Dermis microvascular lymphatic vessel endothelial cell (primary cell): ENCODE data around the gene PPM1L. TPM values are rescaled to one million over a fixed set of nuclear protein-coding genes. Genes with fewer than 3 reads are reported as not detected.
"Not testable (repeated sequence)": the region's sequence is repeated elsewhere in the genome, so short reads cannot be mapped to it uniquely, and the experiment has no call there.

Experiments
- DNase-seq, 2 donors: peaks; one replicate each; pipeline versions ENCODE4 v3.0.0 to v3.0.0-alpha.2; 2010; ENCODE audit warnings: low read depth in 2 of 2
- total RNA-seq: library from RNA; depleted of rRNA; stranded (reverse); fragments of >200 nt; gene quantifications from 2 replicates; pipeline ENCODE4 v1.2.1, GENCODE V29; 2014

The PPM1L gene
- total RNA-seq: 0.51 TPM in 2 replicates

DNA sequence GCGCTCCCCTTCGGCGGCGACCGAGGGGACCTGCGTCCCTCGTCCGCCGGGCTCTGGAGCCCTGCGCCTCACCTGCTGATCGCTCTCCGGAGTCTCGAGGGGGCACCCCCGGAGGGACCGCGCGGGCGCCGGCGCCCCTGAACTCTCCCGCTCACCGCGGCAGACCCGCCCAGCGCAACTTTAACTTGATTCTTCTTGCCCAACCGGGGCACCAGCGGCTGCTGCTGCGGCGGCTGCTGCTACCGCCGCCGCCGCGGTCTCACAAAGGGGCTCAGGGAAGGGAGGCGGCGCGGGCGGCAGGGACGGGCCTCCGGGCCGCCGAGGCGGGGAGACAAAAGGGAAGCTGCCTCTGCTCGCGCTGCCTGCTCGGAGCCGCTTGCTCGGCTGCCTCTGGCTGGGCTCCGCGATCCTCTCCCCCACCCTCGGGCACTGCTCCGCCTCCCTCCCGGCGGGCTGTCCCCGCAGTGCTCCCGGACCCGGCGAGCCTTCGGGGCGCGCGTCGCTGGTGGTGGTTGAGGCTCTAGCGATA is at the start of gene PPM1L:
Gene PPM1L (plus strand): TSS at position 456 of the 529 bp plus-strand sequence.
- DNase-seq: peak in 1 of 2 donors; percentile 41

DNA sequence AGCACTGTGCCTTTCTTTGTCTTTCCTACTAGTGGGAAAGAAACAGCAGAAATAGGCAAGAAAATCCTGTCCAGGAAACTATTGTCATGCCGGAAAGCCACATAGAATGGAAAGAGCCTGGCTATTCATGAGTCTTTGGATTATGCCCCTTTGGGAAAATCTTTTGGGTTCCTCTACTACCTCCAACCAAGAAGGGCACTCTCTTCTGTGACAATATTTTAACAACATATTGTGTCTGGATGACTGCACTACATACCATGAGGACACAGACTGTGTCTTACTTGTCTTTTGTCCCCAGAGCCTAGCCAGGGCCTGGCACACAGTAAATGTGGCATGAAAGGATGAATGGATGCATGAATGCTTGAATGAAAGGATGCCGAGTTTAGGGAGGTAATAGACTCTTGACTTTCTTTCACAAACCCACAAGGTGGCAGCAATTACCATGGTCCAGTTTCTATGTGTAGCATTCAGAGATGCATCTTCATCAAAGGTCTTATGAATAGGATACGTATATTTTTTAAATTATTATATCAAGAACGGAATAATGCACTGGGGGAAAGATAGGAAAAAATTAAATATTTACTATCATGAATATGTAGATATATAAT is 48.7 kb upstream of the PPM1L start:
- peak; percentile 31 to 55 for DNase-seq

DNA sequence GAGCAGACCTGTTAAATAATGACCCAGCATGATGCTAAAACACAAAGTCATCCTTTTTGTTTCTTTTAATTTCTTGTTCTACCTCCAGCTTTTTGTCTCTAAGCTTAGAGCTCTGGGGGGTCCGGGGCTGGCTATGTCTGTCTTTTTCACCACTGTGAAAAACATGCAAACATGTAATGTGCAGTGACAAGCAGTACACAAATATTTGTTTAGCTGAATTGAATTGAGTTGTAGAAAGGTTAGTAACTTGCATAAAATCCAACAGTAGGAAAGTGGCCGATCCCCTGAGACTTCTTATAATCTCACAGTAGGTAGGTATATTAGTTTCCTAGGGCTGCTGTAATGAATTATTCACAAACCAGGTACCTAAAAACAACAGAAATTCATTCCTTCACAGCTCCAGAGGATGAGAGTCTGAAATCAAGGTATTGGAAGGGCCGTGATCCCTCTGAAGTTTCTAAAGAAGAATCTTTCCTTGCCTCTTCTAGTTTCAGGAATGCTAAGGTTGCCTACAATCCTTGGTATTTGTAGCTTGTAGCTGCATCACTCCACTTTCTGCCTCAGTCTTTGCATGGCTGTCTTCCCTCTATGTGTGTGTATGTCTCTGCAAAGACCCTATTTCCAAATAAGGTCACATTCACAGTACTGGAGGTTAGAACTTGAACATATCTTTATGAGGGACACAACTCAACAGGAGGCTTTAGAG is 46.4 kb upstream of the PPM1L start:
- no peak for DNase-seq

DNA sequence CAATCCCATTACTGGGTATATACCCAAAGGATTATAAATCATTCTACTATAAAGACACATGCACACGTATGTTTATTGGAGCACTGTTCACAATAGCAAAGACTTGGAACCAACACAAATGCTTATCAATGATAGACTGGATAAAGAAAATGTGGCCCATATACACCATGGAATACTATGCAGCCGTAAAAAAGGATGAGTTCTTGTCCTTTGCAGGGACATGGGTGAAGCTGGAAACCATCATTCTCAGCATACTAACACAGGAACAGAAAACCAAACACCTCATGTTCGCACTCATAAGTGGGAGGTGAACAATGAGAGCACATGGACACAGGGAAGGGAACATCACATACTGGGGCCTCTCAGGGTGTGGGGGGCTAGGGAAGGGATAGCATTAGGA is 42.9 kb upstream of the PPM1L start:
- DNase-seq: not testable (repeated sequence)

DNA sequence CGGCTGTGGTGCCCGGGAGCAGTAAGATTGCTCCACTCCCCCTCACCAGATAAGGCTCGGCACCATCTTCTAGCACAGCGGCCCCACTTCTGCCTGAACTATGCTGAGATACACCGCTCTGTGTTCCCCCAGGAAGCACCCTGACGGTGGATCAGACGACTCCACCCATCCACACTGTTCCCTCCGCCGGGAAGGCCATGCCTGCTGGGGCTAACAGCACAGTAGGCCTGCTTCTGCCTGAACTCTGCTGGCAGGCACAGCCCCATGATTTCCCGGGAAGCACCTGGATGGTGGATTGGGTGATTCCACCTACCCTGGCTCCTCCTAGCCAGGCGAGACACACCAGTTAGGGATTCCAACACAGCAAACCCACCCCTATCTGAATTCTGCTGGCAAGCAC is 36.3 kb upstream of the PPM1L start:
- no peak for DNase-seq

DNA sequence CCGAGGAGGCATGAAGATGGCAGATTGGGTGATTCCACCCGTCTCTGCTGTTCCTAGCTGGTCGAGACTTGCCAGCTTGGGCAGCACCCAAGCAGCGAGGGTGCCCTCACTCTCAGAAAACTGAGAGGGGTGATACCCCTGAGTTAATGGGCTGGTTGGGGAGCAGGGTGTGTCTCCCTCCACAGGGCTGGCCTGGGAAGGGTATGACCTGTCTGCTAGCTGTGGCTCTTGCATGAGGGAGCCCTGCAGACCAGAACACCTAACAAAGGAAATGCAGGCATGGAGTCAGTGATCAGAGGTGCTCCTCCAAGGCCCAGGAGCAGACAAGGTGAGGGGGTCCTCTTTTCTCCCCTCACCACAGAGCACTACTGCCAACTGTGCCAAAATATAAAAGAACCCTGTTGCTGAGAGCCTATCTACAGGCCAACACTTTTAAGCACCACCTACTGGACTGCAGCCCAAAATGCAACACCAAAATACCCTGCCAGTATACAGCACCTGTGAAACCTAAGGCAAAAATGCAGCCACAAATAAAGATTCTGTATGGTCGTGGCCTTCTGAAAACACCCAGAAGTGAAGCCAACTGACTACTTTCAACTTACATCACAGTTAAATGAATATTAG is 35.8 kb upstream of the PPM1L start:
- DNase-seq: no peak

DNA sequence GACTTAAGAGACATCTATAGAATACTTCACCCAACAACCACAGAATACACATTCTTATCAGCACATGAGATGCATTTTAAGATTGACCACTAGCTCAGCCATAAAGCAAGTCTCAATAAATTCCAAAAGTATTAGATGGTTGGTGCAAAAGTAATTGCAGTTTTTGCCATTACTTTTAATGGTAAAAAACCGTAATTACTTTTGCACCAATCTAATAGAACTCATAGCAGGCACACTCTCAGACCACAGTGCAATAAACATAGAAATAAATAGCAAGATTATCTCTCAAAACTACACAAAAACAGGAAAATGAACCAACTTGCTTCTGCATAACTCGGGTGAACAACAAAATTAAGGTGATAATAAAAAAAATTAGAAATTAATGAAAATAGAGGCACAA is 33.7 kb upstream of the PPM1L start:
- no peak for DNase-seq

DNA sequence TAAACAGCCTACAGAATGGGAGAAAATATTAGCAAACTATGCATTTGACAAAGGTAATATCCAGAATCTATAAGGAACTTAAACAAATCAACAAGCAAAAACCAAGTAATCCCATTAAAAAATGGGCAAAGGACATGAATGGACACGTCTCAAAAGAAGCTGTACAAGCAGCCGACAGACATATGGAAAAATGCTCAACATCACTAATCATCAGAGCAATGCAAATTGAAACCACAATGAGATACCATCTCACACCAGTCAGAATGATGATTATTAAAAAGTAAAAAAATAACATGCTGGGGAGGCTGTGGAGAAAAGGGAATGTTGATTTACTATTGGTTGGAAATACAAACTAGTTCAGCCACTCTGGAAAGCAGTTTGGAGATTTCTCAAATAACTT is 30.7 kb upstream of the PPM1L start:
- DNase-seq: no peak

DNA sequence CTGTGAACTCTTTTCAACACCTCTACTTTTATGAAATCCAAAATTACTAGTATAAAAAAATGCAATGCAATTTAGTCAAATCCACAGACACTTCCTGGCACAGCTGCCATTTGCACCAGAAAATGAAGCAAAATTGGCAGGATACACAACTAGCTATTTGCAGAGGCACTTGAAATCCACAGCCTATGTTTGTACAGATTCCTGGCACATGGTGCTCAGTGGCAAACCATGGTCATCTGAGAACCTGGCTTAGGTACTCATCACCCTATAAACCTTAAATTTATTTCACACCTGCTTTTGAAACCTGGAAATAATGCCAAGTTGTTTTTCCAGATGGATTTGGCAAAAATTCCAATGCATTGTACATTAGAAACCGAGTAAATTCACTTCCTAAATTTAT is 20.2 kb upstream of the PPM1L start:
- no peak for DNase-seq

DNA sequence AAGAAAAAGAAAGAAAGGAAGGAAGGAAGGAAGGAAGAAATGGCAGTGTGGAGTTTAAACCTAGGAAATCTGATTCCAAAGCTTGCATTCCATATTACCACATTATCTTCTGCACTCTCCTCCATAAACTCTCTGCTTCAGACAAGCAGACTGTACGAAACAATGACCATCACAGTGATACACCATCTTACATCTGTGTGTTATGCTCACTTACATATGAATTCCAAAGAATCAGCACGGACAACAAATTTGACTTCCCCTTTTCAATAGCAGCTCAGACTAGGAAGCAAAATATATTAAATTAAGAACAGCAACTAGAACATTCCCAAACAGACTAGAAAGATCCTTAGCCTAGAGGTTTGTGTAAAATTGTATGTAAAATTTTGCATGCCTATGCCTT is 18.0 kb upstream of the PPM1L start:
- no peak for DNase-seq

DNA sequence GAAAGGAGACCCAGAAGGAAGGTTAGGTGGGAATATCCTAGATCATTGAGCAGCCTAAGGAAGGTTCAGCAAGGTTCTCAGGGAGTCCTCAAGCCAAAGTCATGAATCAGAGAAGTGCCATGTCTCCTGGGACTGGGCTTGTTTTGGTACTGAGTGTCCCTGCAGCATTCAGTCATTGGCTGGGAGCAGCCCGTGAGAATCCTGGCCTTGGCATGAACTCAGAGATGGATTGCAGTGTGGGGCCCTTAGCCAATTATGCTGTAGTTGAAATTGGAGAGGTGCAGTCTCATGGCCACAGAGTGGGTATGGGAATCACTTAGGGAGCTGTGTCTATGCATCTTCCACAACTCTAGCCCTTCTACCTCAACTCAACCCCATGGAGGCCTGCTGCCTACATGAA is 17.0 kb upstream of the PPM1L start:
- DNase-seq: no peak

DNA sequence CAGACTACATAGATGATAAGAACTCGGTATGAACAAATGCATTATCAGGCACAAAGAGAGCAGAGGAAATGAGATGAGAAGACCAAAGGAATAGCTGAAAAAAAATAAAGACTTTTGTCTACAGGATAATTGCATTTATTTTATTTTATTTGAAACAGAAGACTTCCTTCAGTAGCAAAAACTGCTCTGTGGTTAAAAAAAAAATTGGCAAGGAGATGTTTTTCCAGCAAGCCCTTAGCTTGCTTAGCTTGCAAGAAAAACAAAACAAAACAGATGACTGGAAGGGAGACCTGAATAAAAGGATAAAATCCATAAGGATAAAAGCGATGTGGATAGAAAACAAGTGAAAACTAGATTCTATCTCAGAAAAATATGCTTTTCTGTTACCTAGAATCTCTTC is 9.1 kb upstream of the PPM1L start:
- no peak for DNase-seq

DNA sequence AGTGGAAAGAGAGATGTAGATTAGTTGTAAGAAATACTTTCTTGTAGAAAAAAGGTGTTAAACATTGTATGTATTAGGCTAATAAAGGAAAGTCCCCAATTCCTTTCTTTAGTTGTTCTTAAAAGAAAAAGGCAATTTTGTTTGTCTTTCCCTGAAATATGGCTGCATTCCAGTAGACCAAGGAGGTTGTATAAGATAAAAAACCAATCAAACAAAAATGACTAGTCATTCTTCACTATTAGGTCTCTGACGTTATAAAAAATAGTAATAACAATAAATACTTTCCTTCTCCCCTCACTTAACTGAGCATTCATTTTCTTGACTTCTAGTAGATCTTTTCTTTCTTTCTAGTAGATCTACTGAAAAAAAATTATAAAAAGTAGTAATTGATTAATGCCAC is 8.6 kb upstream of the PPM1L start:
- no peak for DNase-seq

DNA sequence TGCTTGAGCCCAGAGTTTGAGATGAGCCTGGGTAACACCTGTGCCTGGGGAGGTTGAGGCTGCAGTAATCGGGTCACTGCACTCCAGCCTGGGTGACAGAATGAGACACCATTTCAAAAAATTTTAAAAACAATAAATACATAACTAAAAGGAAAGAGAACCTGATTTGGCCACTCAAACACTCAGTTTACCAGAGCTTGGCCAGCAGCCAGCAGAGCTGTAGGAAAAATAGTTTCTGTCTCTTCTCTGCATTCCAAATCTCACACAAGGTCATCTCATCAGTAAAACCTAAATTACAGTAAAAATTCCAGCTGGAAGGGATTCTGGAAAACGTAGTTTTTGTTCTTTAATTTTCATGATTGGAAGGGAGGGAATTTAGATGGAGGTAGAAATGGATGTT is 7.8 kb upstream of the PPM1L start:
- no peak for DNase-seq

DNA sequence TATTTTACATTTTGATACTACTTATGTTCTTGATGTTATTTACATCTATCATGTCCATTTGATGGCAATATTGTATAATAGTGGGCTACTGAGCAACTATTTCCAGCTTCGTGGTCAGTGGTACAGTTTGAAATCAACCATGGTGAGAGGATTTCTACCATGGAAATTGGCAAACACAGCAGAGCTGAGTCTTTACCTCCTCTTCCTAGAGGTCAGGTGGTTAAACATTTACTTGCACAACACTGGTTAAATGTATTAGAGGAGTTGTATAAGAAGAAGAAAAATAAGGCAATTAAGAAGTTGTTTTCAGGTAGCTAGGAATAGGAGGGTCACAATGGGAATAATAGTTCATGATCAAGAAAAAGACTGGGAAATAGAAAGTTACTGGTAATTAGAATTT is 7.2 kb upstream of the PPM1L start:
- no peak for DNase-seq

DNA sequence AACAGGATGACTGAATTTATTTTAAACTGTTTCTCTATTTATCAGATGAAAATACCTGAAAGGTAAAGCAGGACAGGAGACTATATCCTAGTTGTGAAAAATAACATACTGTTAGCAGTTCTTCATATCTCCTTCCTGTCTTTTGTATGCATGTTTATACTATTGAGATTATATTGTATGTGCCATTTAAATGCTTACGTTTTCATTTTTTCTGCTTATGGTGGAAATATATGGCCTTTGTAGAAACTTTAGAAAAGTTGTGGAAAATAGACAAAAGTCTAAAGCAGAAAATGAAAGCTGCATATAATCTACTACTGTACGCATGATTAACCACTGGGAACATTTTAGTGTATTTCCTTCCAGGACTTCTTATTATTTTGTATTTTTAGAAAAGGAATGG is 2.1 kb upstream of the PPM1L start:
- DNase-seq: no peak

DNA sequence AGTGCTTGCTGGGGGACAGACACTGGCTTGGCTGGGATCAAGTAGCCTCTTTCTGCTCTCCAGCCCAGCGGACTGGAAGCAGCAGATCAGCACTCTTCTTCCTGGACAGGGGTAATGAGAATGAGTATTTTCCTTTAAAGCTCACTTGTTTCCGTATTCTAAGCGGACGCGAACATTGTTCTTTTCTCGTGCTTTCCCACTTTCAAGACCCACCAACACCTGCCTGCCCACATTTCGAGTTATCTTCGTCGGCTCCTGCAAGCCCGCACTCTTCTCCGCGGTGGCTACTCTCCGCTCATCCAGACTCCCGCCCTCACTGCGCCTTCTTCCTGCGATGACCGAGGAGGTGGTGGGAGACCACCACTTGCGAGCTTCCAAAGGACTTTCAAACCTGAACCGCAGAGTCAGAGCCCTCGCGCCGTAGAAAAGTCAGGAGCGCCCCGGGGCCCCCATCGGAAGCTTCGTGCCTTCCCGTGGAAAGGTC is 1.6 kb upstream of the PPM1L start:
- peak in 1 of 2 donors; percentile 45 for DNase-seq

DNA sequence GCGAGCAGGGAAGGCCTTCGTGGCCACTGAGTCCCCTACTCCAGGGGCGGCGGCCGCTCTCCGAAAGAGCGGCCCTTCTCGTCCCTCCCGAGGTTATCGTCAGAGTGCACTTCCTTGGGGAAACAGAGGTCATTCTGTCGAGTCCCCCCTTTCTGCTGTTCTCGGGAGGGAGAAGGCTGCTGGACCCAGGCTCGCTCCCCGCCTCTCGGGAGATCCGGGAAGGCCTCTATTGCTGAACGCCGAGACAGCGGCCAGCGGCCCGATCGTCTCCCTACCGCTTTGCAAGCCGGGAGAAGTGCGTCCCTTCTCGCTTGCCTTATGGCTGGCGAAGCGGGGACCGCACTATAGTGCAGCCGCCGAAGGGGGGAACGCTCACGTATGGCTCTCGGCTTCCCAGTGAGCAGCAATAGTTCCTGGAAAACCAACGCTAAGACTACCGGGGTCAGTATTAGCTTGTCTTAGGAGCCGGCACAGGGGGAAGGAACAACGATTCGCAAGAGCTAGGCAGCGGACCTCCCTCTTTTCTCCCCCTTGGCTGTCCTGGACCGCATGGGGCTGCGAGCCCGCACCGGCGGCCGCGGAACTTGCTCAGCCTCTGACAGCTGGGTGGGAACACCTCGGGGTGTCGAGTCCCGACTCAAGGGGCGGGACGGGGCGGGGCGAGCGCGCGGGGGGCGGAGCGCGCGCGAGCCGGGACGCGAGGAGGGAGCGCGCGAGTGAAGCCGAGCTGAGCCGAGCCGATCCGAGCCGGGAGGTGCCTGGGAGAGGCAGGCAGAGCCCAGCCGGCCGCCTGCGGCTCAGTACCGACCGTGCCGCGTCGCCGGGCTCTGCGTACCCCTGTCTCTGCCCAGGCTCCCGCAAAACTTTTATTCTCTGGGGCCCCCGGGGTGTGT is 930 bp upstream of the PPM1L start:
- peak; percentile 74 to 92 for DNase-seq

DNA sequence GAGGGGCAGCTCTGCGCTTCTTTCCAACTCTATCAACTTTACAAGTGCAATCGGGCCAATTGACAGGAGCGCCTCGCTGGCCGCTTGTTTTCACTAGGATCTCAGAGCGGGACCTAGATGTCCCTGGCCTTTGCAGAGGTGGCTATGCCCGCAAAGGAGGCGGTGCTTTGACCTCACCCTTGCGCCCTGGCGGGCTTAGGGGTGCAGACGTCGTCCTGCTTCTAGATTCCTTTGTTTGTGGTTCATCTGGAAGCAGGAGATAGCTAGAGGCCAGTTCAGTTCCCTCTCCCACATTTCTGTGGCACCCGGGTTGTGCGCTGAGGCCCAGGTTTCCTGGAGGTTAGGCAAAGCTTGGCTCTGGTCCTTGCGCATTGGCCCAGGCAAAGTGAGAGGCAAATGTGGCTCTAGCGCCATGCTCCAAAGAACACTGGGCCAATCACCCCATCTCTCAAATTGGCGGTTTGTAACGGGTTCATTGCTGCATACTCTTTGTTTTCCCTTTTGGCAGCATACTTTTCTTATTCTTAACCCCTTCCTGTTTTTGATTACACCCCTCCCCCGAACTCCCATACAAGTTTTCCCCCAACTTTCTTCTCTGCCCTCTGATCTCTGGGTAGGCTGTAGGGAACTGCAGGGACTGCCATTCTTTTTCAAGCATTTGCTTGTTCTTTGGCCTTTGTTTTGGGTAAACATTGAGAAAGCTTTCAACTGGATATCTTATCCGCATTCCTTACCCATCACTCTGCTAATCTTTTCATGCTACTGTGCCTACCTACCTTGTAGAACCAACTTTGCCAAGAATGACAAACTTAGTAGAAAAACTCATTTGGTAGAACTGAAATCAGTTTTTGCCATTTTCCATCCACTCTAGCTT is 1.4 kb downstream of the PPM1L start:
- no peak for DNase-seq

DNA sequence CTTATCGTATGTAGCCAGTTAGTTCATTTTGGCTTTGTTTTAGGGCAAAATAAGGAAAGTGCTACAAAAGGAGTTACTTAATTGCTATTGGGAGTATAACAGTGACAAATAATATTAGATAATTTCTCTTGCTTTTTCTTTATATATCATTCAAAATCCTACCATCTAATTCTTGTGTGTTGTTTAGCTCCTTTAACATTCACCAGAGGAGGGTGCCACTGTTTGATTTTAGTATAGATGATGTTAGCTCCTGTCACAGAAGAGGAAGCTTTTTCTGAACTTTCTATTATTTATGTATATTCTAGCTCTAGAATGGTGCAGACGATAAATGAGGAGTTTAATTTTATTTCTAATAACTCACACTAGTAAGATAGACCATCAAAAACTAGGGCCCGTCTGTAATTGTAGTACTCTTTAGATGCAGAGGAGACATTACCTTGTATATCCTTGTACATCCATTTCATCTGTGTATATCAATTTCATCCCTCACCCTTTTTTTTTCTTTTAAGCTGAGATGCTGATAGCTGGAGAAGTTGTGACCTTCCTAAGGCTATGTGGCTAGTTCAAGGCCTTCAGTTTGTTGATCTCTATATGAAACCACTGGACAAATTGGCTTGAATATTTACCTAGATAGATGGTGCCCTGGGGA is 3.0 kb downstream of the PPM1L start:
- no peak for DNase-seq
